Measurements from ENCODE around the gene TTYH3. TPM values are rescaled to one million over a fixed set of nuclear protein-coding genes. Genes with fewer than 3 reads are reported as not detected.

TTYH3 gene
- total and polyA plus RNA-seq, 2 of the 13 experiments (the other 11 are each of a cell fraction or from before 2014, with no cell fraction given), result 26.3 to 50.0 TPM

- TF ChIP-seq MLXIP (CRISPR knock-in tag; IDR thresholded peaks at IDR 0.05; ENCODE audit: borderline replicate concordance), result no peak
- peak; percentile 82 for TF ChIP-seq BCL6 (CRISPR knock-in tag; IDR thresholded peaks at IDR 0.05)
- no peak for TF ChIP-seq ZFP1 (CRISPR knock-in tag; IDR thresholded peaks at IDR 0.05)
- peak; percentile 38 for TF ChIP-seq POLR2G (IDR thresholded peaks at IDR 0.05; ENCODE audit: low read depth, low read length)
- no peak for TF ChIP-seq IKZF1 (IDR thresholded peaks at IDR 0.05)
- TF ChIP-seq ADNP (CRISPR knock-in tag; IDR thresholded peaks at IDR 0.05), result no peak
- peak; percentile 56; the same call in 1 of the 2 replicates for TF ChIP-seq ZFX (CRISPR knock-in tag; IDR thresholded peaks at IDR 0.05; ENCODE audit: low read depth)
- no peak for TF ChIP-seq THAP8 (CRISPR knock-in tag; IDR thresholded peaks at IDR 0.05; ENCODE audit: borderline replicate concordance)
- peak; percentile 73; the same call in 1 of the 2 replicates for TF ChIP-seq NFKB2 (CRISPR knock-in tag; IDR thresholded peaks at IDR 0.05; ENCODE audit: borderline replicate concordance)
- no peak for TF ChIP-seq ZMAT3 (CRISPR knock-in tag; conservative IDR thresholded peaks at IDR 0.05)
- no peak for TF ChIP-seq TMF1 (CRISPR knock-in tag; IDR thresholded peaks at IDR 0.05; ENCODE audit: low read depth)
- TF ChIP-seq PBX3 (CRISPR knock-in tag; IDR thresholded peaks at IDR 0.05; ENCODE audit: borderline replicate concordance), result no peak
- TF ChIP-seq ZNF264 (CRISPR knock-in tag; IDR thresholded peaks at IDR 0.05), result no peak
- TF ChIP-seq ZNF512 (CRISPR knock-in tag; IDR thresholded peaks at IDR 0.05), result no peak
- no peak for TF ChIP-seq ZBTB14 (CRISPR knock-in tag; IDR thresholded peaks at IDR 0.05)
- no peak for TF ChIP-seq JARID2 (CRISPR knock-in tag; IDR thresholded peaks at IDR 0.05; ENCODE audit: insufficient replicate concordance)
- TF ChIP-seq NR2F1 (CRISPR knock-in tag; IDR thresholded peaks at IDR 0.05), result no peak
- TF ChIP-seq ZNF101 (CRISPR knock-in tag; IDR thresholded peaks at IDR 0.05; ENCODE audit: borderline replicate concordance, low read depth), result no peak
- TF ChIP-seq HNF4A (CRISPR knock-in tag; IDR thresholded peaks at IDR 0.05), result peak; percentile 32
- TF ChIP-seq JDP2 (CRISPR knock-in tag; IDR thresholded peaks at IDR 0.05; ENCODE audit: borderline replicate concordance), result no peak
Measured at GRCh38 chr7:2641406-2642393, 9.9 kb downstream of the TTYH3 start (continued).

Data from HepG2 (cell line).